HG03354 (cell line): Measurements from ENCODE around the gene ISCU.
"Not testable (repeated sequence)": the region's sequence is repeated elsewhere in the genome, so short reads cannot be mapped to it uniquely, and the experiment has no call there.

Source experiments
- ATAC-seq: cut with Tn5 transposase; IDR thresholded peaks from one replicate; pipeline ENCODE4 v1.9.1; 2021; ENCODE audit warnings: mild to moderate bottlenecking; ENCODE audit not compliant: unreplicated experiment, poor library complexity, severe bottlenecking

Gene ISCU

DNA sequence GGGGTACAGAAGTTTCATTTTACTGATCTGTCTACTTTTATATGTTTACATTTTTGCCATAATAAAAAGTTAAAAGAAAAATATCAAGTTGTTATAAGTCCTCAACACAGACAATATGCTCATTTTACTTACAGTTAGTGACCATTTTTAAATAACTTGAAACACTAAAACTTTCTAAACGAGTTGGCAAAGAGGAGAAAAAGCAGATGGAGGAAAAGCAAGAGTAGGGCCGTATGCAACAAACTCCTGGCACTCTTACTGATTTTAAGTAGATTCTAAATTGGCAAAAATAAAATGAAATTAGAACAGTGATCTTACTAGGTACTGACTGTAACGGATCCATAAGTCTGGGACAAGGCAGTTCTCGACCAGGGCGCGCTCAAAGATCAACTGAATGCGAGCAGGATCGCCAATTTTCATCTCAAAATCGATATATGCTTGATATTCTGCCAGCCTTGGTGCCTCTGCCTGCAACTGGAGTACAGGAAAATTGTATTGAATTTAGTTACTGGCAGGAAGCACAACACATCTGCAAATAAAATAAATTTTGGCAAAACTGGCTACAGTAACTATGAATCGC lies 23.7 kb upstream of the ISCU start:
- no peak for ATAC-seq

DNA sequence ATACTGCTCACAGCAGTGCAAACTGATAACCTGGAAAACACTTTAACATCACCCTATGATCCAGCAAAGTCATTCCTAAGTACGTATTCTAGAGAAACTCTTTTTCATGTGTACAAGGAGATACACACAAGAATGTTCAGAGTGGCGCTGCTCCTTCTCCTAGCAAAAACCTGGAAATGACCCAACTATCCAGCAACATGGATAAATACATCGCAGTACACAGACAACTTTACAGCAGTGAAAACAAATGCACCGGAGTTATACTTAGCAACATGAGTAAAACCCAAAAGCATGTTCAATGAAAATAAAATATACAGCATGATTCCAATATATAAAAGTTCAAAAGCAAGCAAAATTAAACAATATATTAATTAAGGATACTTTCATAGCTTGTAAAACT lies 20.1 kb upstream of the ISCU start:
- ATAC-seq = no peak

DNA sequence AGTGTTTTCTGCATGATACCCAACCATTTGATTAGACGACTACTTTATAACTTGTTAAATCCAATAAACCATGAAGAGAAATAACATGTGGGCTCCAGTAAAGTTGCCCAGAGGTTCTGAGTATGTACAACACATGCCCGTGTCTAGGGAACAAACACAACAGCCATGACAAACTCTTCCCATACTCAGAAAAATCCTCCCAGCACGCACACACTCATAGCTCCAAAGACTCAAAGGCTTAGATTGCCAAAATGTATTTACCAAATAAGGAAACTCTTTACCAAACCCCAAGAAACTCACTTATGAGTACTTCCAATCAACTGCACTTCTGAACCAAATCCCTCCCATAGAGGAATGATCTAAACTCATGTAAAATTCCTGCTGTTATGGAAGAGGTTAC lies 18.7 kb upstream of the ISCU start:
- no peak for ATAC-seq

DNA sequence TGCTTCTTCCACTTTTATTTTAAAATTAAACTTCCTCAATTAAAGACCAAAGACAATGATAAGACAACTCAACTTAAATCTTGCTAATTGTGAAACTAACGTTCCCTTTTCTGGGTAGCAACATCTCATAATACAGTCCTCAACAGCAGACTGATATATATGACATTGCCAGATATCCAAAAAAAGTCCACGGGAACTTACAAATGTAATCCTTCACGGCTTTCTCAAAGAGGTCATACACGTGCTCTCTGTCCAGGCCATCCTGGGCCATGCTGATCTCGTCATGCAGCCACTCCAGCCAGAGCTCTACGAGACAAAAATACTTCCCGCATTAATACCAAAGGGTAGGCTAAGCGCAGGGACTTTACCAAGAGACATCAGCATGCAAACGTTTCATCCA lies 14.7 kb upstream of the ISCU start:
- ATAC-seq = no peak

DNA sequence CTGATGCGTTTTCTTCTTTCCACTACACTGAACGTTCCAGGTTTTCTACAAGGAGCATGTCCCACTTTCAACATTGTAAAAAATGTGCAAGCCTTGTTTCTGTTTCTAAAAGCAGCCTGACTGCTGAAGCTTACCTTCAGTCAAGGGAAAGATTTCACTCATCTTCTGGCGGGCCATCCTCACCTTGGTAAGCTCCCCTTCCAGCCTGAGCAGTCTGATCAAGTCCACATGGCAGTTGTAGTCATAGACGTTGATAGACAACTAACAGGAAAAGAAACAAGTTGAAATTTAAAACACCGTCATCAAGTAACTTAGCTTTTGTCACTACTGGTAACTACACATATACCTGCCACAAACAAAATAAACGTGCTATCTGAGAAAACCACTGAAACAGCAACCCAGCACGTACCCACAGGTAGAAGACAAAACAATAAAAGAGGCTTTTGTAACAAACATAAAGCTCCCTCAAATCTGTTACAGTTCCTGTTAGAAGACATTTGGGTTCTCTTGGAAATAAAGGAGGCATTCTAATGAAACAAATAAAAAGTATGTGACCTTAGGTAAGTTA lies 13.4 kb upstream of the ISCU start:
- ATAC-seq = no peak

DNA sequence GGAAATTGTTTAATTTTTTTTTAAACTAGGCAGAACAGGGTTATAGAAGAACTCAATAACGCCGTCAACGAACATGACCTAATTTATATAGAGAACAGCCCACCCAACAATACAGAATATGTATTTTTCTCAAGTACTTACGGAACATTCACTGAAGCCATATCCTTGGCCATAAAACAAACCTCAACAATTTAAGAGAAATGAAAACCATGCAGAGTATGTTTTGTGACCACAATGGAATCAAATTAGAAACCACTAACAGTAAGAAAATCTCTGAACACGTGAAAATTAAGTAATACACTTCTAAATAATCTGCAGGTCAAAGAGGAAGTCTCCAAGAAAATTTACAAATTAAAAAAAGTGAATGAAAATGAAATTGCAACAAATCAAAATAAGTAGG lies 10.9 kb upstream of the ISCU start:
- no peak for ATAC-seq

DNA sequence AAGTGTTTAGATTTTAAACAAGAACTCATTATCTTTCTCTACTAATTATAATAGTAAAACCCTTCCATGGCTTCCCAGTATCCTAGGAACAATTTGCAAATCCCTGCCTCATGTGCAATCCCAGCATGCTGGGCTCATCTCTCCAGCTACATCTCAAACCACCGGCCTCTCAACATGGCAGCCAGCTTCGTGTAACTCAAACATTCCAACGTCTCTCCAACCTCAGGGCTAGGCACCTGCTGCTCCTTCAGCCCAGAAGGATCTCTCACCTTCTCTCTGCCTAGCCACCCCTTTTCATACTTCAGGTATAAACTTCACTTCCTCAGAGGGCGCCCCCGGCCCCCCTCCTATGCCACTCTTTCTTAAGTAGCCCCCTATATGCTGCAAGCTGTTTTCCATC lies 8.6 kb upstream of the ISCU start:
- no peak for ATAC-seq

DNA sequence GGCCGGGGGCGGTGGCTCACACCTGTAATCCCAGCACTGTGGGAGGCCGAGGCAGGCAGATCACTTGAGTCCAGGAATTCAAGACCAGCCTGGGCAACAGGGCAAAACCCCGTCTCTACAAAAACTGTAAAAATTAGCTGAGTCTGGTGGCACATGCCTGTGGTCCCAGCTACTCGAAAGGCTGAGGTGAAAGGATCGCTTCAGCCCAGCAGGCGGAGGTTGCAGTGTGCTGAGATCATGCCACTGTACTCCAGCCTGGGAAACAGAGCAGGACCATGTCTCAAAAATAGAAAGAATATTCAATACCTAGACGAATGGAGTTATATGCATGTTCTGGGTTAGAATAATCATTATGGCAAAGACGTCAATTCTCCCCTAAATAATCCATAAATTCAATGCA lies 7.0 kb upstream of the ISCU start:
- not testable (repeated sequence) for ATAC-seq

DNA sequence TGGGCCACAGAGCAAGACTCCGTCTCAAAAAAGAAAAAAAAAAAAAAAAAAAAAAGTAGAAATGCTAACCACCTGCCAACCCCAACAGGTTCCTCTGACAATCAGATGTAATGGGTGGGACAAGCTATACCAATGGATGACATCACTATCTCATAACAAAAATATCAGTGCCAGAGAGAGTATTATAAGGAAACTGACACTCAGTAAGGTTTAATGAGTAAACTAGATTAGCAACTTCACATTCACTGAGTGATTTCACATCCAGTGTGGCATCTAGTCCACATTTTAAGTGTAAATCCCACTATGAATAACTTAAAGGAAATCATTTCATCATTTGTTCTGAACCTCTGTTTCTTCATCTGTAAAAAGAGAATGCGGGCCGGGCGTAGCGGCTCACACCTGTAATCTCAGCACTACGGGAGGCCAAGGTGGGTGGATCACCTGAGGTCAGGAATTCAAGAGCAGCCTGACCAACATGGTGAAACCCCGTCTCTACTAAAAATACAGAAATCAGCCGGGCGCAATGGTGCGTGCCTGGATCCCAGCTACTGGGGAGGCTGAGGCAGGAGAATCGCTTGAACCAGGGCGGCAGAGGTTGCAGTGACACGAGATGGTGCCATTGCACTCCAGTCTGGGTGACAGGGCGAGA lies 3.3 kb upstream of the ISCU start:
- no peak for ATAC-seq

DNA sequence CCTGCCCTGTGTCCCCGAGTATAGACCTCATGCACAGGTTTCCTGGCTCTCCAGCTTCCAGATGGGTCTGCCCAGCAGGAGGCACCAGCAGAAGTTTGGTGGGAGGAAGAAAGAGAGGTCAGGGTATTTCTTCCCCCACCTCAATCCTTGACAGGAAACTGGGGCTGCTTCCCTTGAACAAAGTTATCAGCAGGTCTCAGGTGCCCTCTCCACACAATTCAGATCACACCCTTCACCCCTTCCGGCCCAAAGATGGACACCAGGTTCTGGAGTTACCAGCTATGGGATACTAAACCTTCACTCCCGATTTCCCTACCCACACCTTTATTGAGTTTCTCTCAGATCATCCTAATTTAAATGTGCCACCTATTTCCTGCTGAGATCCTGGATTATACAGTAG lies 2.6 kb upstream of the ISCU start:
- no peak for ATAC-seq

DNA sequence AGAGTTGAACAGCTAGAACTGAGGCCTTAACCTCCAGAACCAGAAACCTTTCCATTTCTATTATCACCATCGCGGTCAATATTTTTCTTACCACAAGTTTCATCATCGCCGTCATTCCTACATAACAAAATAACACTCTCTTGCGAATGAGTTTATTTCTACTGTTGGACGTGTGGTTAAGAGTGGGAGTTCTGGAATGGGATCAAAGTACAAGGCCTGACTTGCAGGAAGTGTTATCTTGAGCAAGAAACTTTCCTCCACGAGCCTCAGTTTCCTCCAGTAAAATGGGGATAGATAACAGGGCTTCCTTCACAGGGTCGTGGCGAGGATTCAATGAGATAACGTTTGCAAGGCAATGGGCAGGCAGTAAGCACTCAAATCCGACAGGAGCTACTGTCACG lies 2.1 kb upstream of the ISCU start:
- no peak for ATAC-seq

DNA sequence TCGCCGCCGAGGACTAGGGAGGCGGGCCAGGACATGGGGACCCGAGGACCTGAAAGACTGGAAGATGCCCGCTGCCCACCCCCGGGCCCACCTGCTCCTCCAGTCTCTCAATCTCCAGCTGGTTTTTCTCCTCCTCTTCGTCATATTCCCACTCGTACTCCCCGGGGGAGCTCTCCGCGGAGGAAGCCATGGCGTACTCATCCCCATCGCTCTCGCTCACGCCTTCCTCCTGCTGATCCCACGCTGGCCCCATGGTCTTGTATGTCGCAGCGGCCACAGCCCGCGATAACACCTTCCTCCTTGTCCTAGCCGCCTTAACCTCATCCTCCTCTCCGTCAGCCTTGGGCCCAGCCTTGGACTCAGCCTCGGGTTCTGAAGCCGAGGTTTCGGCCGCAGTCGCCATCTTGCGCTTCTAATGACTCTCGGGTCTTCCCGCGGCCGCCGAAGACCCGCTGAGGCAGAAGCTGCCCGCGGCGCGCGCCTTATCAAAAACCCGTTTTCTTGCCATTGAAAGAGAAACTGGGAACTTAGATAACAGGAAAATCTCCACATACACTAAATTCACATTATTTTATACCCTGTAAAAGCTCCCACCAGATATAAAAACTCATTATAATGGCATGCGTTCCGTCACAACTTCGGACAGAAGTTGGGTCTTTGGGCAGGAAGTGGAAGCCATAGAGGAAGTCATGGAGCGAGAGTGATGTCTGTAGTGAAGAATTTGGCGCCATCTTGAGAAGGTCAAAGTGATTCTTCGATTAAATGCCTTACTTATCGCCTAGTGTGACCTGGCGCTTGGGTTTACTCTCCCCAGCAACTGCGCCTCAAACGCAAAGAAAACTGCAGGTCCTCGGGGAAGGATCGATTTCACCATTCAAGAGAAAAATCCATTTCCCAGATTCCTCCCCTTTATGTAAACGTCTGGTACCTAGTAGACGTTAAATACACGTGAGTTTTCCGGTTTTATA lies 1.4 kb upstream of the ISCU start, which contains the start of gene SART3:
TSS of gene SART3 (minus strand) at position 422 of the 968 bp plus-strand sequence. CDS start at position 403, 19 bp downstream.
- ATAC-seq = peak; percentile 51

DNA sequence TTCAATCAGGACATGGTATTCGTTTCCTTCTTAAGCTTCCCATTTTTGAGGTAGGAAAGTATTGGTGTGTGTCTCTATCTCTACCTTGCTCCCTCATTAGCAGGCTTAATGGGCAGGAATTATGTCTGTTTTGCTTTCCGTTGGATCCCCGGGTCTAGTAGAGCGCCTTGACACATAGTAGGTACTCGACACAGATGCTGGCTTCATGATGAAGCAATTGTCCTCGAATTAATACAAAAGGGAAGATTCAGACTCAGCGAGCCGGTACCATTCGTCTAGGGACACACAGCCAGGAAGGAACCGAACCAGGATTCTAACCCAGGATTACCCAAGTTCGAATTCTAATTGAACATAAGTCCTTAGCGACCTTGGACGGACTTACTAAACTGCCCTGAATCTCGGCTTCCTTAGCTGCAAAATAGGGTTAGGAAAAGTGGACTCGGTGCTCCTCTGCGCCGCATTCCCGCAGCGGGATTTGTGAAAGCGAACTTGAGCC lies 496 bp upstream of the ISCU start:
- peak; percentile 1 for ATAC-seq

DNA sequence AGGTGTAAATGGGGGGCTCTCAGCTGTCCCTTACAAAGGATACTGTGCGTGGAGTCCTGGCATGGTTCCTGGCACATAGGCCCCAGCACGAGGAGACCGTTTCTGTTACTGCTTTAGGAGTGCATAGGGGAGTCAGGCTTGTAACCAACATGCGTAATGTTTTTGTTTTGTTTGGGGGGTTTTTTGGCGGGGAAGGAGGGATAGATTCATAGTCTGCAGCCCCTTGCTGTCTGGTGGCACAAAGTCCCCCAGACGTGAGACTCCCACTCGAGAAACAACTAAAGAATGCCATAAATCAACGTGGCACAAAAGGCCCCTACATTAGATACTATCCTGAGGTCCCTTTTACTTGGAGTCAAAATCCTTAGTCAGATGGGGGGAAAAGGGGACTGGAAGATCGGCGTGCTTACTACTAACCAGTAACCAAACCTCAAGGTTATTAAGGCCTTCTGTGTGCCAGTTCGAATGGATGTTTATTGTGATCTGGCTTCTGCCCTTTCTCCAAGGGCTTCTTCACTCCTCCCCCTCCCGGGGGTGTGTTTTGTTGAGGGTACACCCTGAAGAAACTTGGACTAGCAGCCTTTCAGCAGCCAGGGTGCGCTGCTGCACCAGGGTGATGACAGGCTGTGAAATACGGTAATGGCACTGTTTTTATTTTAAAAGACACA lies 874 bp downstream of the ISCU start:
- ATAC-seq = peak; percentile 43

DNA sequence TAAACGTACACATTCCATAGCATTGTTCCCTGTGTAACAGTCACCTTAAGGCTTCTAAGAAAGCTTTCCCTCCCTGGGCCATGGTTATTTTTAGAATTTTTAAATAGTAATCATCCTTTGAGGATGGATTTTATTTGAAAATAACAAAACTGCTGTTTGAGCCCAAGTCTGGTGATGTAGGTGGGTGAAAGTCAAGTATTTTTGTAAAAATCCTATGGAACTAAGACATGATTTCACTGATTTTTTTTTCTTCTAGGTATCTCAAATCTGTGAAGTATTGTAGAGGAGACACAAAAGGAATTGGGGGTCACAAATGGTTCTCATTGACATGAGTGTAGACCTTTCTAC lies 1.4 kb downstream of the ISCU start:
- no peak for ATAC-seq

DNA sequence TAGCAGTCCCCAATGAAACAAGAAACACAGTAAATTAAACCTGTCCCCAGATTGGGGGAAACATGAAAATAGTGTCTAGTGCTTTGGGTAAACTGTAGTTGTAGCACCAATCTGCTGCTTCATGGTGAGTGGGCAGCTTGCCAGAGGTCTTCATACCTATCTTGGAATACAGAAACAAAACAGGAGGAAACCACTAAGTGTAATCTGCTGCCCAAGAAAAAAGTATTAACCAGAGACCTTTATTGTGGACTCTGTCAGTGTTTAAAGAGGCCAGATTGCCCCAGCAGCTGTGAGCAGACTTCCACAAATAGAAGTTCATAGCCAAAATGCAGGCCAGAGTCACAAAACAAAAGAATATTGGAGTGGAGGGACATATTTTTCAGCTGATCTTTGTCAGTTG lies 2.3 kb downstream of the ISCU start:
- ATAC-seq = no peak

DNA sequence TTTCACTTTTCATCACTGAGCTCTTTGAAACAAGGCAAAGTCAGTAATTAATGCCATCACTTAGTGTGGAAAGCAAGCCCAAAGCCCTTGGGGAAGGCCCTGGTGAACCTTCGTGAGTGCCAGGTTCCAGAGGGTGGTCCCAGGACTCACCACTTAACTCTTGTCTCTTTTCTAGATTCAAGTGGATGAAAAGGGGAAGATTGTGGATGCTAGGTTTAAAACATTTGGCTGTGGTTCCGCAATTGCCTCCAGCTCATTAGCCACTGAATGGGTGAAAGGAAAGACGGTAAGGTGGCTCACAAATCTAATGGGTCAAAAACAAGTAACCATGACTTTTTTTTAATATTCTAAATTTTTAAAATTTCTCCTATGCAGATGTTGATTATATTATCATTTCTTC lies 2.8 kb downstream of the ISCU start:
- no peak for ATAC-seq

DNA sequence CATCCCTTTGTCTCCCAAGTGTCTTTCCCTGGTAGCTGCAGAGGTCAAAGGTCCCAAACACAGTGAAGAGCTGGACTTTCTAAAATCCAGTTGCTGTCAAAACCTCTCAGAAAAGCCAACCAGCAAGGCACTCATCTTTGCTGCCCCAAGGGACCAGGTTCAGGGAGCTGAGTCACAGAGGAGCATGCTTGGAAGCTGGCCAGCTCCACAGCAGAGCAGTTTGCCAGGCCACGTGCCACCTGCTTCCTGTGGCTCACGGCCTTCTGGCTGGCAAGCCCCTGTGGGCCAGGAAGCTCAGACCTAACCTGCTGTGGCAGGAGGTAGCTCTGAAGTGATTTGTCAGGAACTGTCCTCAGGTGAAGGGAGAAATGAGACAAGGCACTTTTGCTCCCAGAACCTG lies 3.6 kb downstream of the ISCU start:
- no peak for ATAC-seq

DNA sequence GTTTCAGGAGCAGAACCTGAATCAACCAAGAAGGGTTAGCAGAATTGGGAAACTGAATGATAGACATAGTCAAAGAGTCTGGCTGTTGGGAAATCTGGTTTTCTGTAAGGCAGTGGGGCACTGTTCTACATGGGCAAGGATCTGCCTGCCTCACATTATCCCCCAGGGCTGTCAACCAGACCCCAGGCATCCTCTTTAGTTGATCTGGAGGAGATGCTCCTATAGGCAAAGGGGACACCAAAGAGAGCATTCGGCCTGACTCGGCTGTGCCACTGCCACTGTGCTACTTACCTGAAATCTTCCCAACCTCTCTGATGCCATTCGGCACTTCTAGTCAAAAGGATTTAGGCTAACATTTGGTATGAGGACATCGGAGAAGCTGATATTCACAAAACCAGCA lies 4.1 kb downstream of the ISCU start:
- no peak for ATAC-seq
